Mucosa of gallbladder (tissue), 1 donor: ENCODE data around the gene SRRM2. TPM values are rescaled to one million over a fixed set of nuclear protein-coding genes. Genes with fewer than 3 reads are reported as not detected.

Experiments
- total RNA-seq: library from RNA; stranded (reverse); gene quantifications from one replicate; pipeline ENCODE4 v1.2.1, GENCODE V29; 2021
- donor health status: DM: no; HTN: no; CAD: no.

The SRRM2 gene
- total RNA-seq, 1 donor from 2014 or later: 677 TPM

Other genes starting within 250 kb of the SRRM2 start
- 246 TPM for gene ATP6V0C, start 238.7 kb upstream of the SRRM2 start, total RNA-seq
- gene AMDHD2, start 232.3 kb upstream of the SRRM2 start, total RNA-seq: 60.9 TPM
- gene CEMP1, start 221.2 kb upstream of the SRRM2 start, total RNA-seq: 1.8 TPM
- 72.0 TPM for gene PDPK1, start 214.6 kb upstream of the SRRM2 start, total RNA-seq
- 18.6 TPM for gene KCTD5, start 70.1 kb upstream of the SRRM2 start, total RNA-seq
- 0.52 TPM for gene PRSS27, start 32.4 kb upstream of the SRRM2 start, total RNA-seq
- 273 TPM for gene ELOB, start 24.6 kb downstream of the SRRM2 start, total RNA-seq
- gene PRSS33, start 34.9 kb downstream of the SRRM2 start, total RNA-seq: 1.8 TPM
- gene PRSS41, start 45.8 kb downstream of the SRRM2 start, total RNA-seq: 0.49 TPM
- gene PRSS21, start 64.6 kb downstream of the SRRM2 start, total RNA-seq: 4.4 TPM
- gene ZG16B, start 77.7 kb downstream of the SRRM2 start, total RNA-seq: 55.9 TPM
- gene PRSS22, start 105.5 kb downstream of the SRRM2 start, total RNA-seq: 52.7 TPM
- gene FLYWCH2, start 130.6 kb downstream of the SRRM2 start, total RNA-seq: 35.5 TPM
- gene FLYWCH1, start 159.3 kb downstream of the SRRM2 start, total RNA-seq: 57.5 TPM
- not detected for gene KREMEN2, start 211.6 kb downstream of the SRRM2 start, total RNA-seq
- 33.1 TPM for gene PAQR4, start 216.7 kb downstream of the SRRM2 start, total RNA-seq
- gene PKMYT1, start 227.8 kb downstream of the SRRM2 start, total RNA-seq: 4.5 TPM